ENCODE data around the gene PRMT2.

GRCh38 chr21:46649356-46649755 lies 13.9 kb downstream of the PRMT2 start:
- no peak for TF ChIP-seq EZH2 (IDR thresholded peaks at IDR 0.05; ENCODE audit: borderline replicate concordance, low read depth, low read length, poor library complexity, severe bottlenecking)
- no peak for TF ChIP-seq CTCF (conservative IDR thresholded peaks at IDR 0.05; ENCODE audit: low read depth, low read length)
